GM23338 (cell line): ENCODE results near the gene GSX1. TPM values are rescaled to one million over a fixed set of nuclear protein-coding genes. Genes with fewer than 3 reads are reported as not detected.

ENCODE experiments used
- ATAC-seq: fragments of 200-7000 bp; cut with Tn5 transposase; 3 replicates; pipeline ENCODE4 v1.9.1; 2020
- DNase-seq: peaks from one replicate; pipeline ENCODE4 v3.0.0-alpha.2; 2015; ENCODE audit warnings: low spot score
- H2AFZ ChIP-seq: fragments of 200-600 bp; sonication (generic); 2 replicates; pipeline ENCODE4 v1.8.0; 2016; ENCODE audit warnings: antibody characterized with exemption, mild to moderate bottlenecking, moderate library complexity
- H3F3A ChIP-seq: fragments of 200-600 bp; sonication (generic); replicated peaks from 2 replicates; pipeline ENCODE4 v1.8.0; 2017; ENCODE audit warnings: antibody characterized with exemption, mixed run types, low read depth
- H3K27ac ChIP-seq: fragments of 200-600 bp; sonication (generic); 2 replicates; pipeline ENCODE4 v1.6.1; 2016; ENCODE audit warnings: low read depth
- H3K27me3 ChIP-seq: fragments of 200-600 bp; sonication (generic); 2 replicates; pipeline ENCODE4 v1.8.0; 2016; ENCODE audit warnings: mild to moderate bottlenecking, mixed run types, moderate library complexity; ENCODE audit not compliant: insufficient read depth
- H3K36me3 ChIP-seq: fragments of 200-600 bp; sonication (generic); 2 replicates; pipeline ENCODE4 v1.8.0; 2016; ENCODE audit warnings: mild to moderate bottlenecking; ENCODE audit not compliant: insufficient read depth
- H3K4me1 ChIP-seq: fragments of 200-600 bp; sonication (generic); 2 replicates; pipeline ENCODE4 v1.8.0; 2016; ENCODE audit warnings: mild to moderate bottlenecking, moderate library complexity; ENCODE audit not compliant: insufficient read depth
- H3K4me2 ChIP-seq: fragments of 200-600 bp; sonication (generic); 2 replicates; pipeline ENCODE4 v1.7.1; 2017; ENCODE audit warnings: mixed run types
- H3K4me3 ChIP-seq: fragments of 200-600 bp; sonication (generic); 2 replicates; pipeline ENCODE4 v1.6.1; 2016; ENCODE audit warnings: mixed run types
- H3K79me2 ChIP-seq: fragments of 200-600 bp; sonication (generic); replicated peaks from 2 replicates; pipeline ENCODE4 v1.8.0; 2017; ENCODE audit warnings: mild to moderate bottlenecking; ENCODE audit not compliant: insufficient read depth
- H3K9me2 ChIP-seq: fragments of 200-600 bp; sonication (generic); 2 replicates; pipeline ENCODE4 v1.8.0; 2017; ENCODE audit not compliant: insufficient read depth
- H4K20me1 ChIP-seq: fragments of 200-600 bp; sonication (generic); replicated peaks from 2 replicates; pipeline ENCODE4 v1.8.0; 2017; ENCODE audit warnings: mild to moderate bottlenecking; ENCODE audit not compliant: insufficient read depth
- H3K27ac Mint-ChIP-seq: 2 replicates; pipeline ENCODE4 v1.8.0; 2020; ENCODE audit warnings: inconsistent platforms, mild to moderate bottlenecking, moderate library complexity, mixed read lengths
- H3K27me3 Mint-ChIP-seq: 3 replicates; pipeline ENCODE4 v1.8.0; 2022; ENCODE audit warnings: low read depth, mild to moderate bottlenecking, moderate library complexity, mixed read lengths, inconsistent platforms; ENCODE audit not compliant: insufficient read depth, poor library complexity
- H3K36me3 Mint-ChIP-seq: 3 replicates; pipeline ENCODE4 v1.8.0; 2021; ENCODE audit warnings: low read depth, mild to moderate bottlenecking, inconsistent platforms, moderate library complexity, mixed read lengths
- H3K4me1 Mint-ChIP-seq: 3 replicates; pipeline ENCODE4 v1.8.0; 2020; ENCODE audit warnings: mild to moderate bottlenecking, inconsistent platforms, mixed read lengths
- H3K4me3 Mint-ChIP-seq: 3 replicates; pipeline ENCODE4 v1.8.0; 2021; ENCODE audit warnings: moderate library complexity, mild to moderate bottlenecking, inconsistent platforms, mixed read lengths
- H3K9me3 Mint-ChIP-seq: 3 replicates; pipeline ENCODE4 v1.8.0; 2020; ENCODE audit warnings: moderate library complexity, mild to moderate bottlenecking, inconsistent platforms, mixed read lengths
- EZH2 ChIP-seq: fragments of 200-600 bp; sonication (generic); IDR thresholded peaks from one replicate; pipeline ENCODE4 v1.8.0; 2017; ENCODE audit warnings: antibody characterized with exemption, mild to moderate bottlenecking, low read depth; ENCODE audit not compliant: unreplicated experiment
- JUNB ChIP-seq: IDR thresholded peaks from one replicate; pipeline ENCODE4 v1.6.1; 2016; ENCODE audit warnings: antibody characterized with exemption; ENCODE audit not compliant: unreplicated experiment
- POLR2AphosphoS5 ChIP-seq: IDR thresholded peaks from 2 replicates; pipeline ENCODE4 v1.6.1; 2016; ENCODE audit warnings: antibody characterized with exemption, low read depth
- STAT1 ChIP-seq: IDR thresholded peaks from one replicate; pipeline ENCODE4 v1.6.1; 2016; ENCODE audit warnings: antibody characterized with exemption; ENCODE audit not compliant: unreplicated experiment
- ZNF114 ChIP-seq: fragments of 250-450 bp; sonication (Bioruptor Pico); IDR thresholded peaks from 2 replicates; pipeline ENCODE4 v1.5.0; 2020; ENCODE audit warnings: mild to moderate bottlenecking, moderate library complexity
- ZNF462 ChIP-seq: fragments of 250-450 bp; sonication (Bioruptor Pico); IDR thresholded peaks from 2 replicates; pipeline ENCODE4 v1.5.0; 2020; ENCODE audit warnings: mild to moderate bottlenecking, moderate library complexity
- polyA plus RNA-seq: library from polyadenylated mRNA; unstranded; fragments of >200 nt; fragmentation: Nextera tagmentation; extraction: Ambion mirVana; gene quantifications from 2 replicates; pipeline ENCODE4 v1.2.1, GENCODE V29; 2016
- total RNA-seq: library from RNA; depleted of rRNA; stranded (reverse); fragments of >200 nt; shearing (Covaris generic); gene quantifications from 2 replicates; pipeline ENCODE4 v1.2.3, GENCODE V29; 2014

The GSX1 gene
- total and polyA plus RNA-seq, 2 experiments from 2014 or later: not detected

- TF ChIP-seq ZNF462 (CRISPR knock-in tag) (no peak), STAT1 (no peak)
These were observed 17.7 kb downstream of the GSX1 start (continued) for GRCh38 chr13:27810009-27810408.

- H4K20me1 ChIP-seq: no peaks in the 10 kb centered on the region
- H3K27me3 ChIP-seq: peaks cover 71% of the 10 kb centered on the region
- peaks cover 4% of the 10 kb centered on the region; the same call in 1 of the 2 replicates for H3F3A ChIP-seq
- no peak overlapping the region for H3K4me3 Mint-ChIP-seq
- no peaks in the 10 kb centered on the region for H3K9me2 ChIP-seq
- H3K27ac ChIP-seq: no peak overlapping the region
- TF ChIP-seq JUNB: no peak
- no peak for TF ChIP-seq POLR2AphosphoS5
- TF ChIP-seq ZNF114 (CRISPR knock-in tag): no peak
- no peak for TF ChIP-seq EZH2
- no peaks in the 10 kb centered on the region for H3K79me2 ChIP-seq
- H3K4me1 ChIP-seq: peaks cover 23% of the 10 kb centered on the region
- no peaks in the 10 kb centered on the region for H3K36me3 Mint-ChIP-seq
- ATAC-seq (no peak), DNase-seq (no peak)
- H3K4me1 Mint-ChIP-seq: peaks cover 32% of the 10 kb centered on the region
- no peak overlapping the region for H3K4me2 ChIP-seq
- H3K27ac Mint-ChIP-seq: no peak overlapping the region
- no peak overlapping the region for H3K4me3 ChIP-seq
- no peaks in the 10 kb centered on the region for H3K36me3 ChIP-seq
- H2AFZ ChIP-seq: no peak overlapping the region
- no peaks in the 10 kb centered on the region; the same call in 2 of the 3 replicates for H3K9me3 Mint-ChIP-seq
- H3K27me3 Mint-ChIP-seq: peaks cover 41% of the 10 kb centered on the region
These were observed 18.2 kb downstream of the GSX1 start for GRCh38 chr13:27810461-27810860.
